A673 (cell line): ENCODE results near the gene EXOC6. TPM values are rescaled to one million over a fixed set of nuclear protein-coding genes. Genes with fewer than 3 reads are reported as not detected.

ENCODE experiments used
- BruUV-seq: library from RNA; stranded (reverse); fragments of 400-500 nt; replicated peaks from 2 replicates; lab custom pipeline; 2021; lab: Mats Ljungman, UMichigan
- CTCF ChIA-PET: fragments of 300-600 bp; sonication (Branson Sonifier 250); formaldehyde crosslinking; loops from one replicate; lab custom pipeline; 2022; ENCODE audit warnings: antibody characterized with exemption; lab: Charles Lee
- POLR2A ChIA-PET: fragments of 300-600 bp; sonication (Branson Sonifier 250); formaldehyde crosslinking; loops from one replicate; lab custom pipeline; 2022; ENCODE audit warnings: antibody characterized with exemption; ENCODE audit not compliant: low non-redundant PET; lab: Charles Lee
- DNase-seq: peaks from one replicate; pipeline ENCODE4 v3.0.0-alpha.2; 2015; ENCODE audit warnings: low spot score
- H3K27ac ChIP-seq: fragments of 200-600 bp; sonication (generic); 2 replicates; pipeline ENCODE4 v1.5.1; 2016; ENCODE audit warnings: mixed run types, low read depth, mild to moderate bottlenecking, mixed read lengths, antibody characterized with exemption, low read length; ENCODE audit not compliant: poor library complexity, severe bottlenecking
- H3K27me3 ChIP-seq: fragments of 200-600 bp; sonication (generic); replicated peaks from 2 replicates; pipeline ENCODE4 v1.6.1; 2017; ENCODE audit warnings: mixed run types, low read depth, mild to moderate bottlenecking, mixed read lengths, antibody characterized with exemption, low read length; ENCODE audit not compliant: insufficient read depth, poor library complexity
- H3K36me3 ChIP-seq: fragments of 200-600 bp; sonication (generic); 2 replicates; pipeline ENCODE4 v1.6.1; 2016; ENCODE audit warnings: mixed run types, mild to moderate bottlenecking, mixed read lengths, antibody characterized with exemption, low read length; ENCODE audit not compliant: insufficient read depth, poor library complexity, severe bottlenecking
- H3K4me1 ChIP-seq: fragments of 200-600 bp; sonication (generic); 2 replicates; pipeline ENCODE4 v1.6.1; 2017; ENCODE audit warnings: mixed run types, mild to moderate bottlenecking, mixed read lengths, antibody characterized with exemption, low read length; ENCODE audit not compliant: insufficient read depth, poor library complexity, severe bottlenecking
- H3K4me3 ChIP-seq: fragments of 200-600 bp; sonication (generic); 2 replicates; pipeline ENCODE4 v1.5.1; 2016; ENCODE audit warnings: low read depth, mixed run types, mild to moderate bottlenecking, mixed read lengths, low read length; ENCODE audit not compliant: poor library complexity, severe bottlenecking
- H3K9me3 ChIP-seq: fragments of 200-600 bp; sonication (generic); 2 replicates; pipeline ENCODE4 v1.6.1; 2016; ENCODE audit warnings: mixed run types, low read depth, mild to moderate bottlenecking, mixed read lengths, antibody characterized with exemption, low read length; ENCODE audit not compliant: poor library complexity, severe bottlenecking
- EZH2 ChIP-seq: fragments of 200-600 bp; sonication (generic); IDR thresholded peaks from 2 replicates; pipeline ENCODE4 v1.6.1; 2017; ENCODE audit warnings: borderline replicate concordance, low read depth, mild to moderate bottlenecking, mixed read lengths, antibody characterized with exemption, low read length; ENCODE audit not compliant: poor library complexity, severe bottlenecking
- intact Hi-C: fragments of 100-400 bp; cut with micrococcal nuclease; formaldehyde crosslinking; loops from one replicate; pipeline ENCODE4 v1.10.0; 2022; ENCODE audit not compliant: unreplicated experiment
- total RNA-seq: library from RNA; stranded (reverse); gene quantifications from 2 replicates; pipeline ENCODE4 v1.2.3, GENCODE V29; 2021
- TF ChIP-seq, protein P1 (sequence below): fragments of 300-800, 200-600 bp; sonication (generic); conservative IDR thresholded peaks from 2 replicates; pipeline ENCODE4 v1.5.1; 2017; ENCODE audit warnings: low read depth, mild to moderate bottlenecking, antibody characterized with exemption, low read length, moderate library complexity, mixed read lengths

Gene EXOC6
- total RNA-seq, 1 experiment from 2014 or later = 35.0 TPM

DNA sequence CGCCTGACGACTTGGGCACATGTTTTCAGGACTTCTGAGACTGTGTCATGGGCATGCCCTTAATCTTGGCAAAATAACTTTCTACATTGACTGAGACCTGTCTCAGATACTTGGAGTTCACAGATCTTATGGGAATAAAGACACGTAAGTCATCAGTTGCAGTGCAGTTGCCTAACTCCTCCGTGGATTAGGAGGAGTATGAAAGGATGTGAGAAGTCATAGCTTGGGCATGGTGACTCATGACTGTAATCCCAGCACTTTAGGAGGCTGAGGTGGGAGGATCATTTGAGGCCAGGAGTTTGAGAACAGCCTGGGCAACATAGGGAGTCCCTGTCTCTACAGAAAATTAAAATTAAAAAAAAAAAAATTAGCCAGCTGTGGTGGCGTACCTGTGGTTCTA lies 49.6 kb downstream of the EXOC6 start:
- H3K27me3 ChIP-seq = no peaks in the 10 kb centered on the region
- CTCF ChIA-PET = no interaction called here
- TF ChIP-seq, protein P1, sequence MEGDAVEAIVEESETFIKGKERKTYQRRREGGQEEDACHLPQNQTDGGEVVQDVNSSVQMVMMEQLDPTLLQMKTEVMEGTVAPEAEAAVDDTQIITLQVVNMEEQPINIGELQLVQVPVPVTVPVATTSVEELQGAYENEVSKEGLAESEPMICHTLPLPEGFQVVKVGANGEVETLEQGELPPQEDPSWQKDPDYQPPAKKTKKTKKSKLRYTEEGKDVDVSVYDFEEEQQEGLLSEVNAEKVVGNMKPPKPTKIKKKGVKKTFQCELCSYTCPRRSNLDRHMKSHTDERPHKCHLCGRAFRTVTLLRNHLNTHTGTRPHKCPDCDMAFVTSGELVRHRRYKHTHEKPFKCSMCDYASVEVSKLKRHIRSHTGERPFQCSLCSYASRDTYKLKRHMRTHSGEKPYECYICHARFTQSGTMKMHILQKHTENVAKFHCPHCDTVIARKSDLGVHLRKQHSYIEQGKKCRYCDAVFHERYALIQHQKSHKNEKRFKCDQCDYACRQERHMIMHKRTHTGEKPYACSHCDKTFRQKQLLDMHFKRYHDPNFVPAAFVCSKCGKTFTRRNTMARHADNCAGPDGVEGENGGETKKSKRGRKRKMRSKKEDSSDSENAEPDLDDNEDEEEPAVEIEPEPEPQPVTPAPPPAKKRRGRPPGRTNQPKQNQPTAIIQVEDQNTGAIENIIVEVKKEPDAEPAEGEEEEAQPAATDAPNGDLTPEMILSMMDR = no peak
- no peak for TF ChIP-seq EZH2
- no peak overlapping the region for H3K27ac ChIP-seq
- POLR2A ChIA-PET = no interaction called here
- H3K4me1 ChIP-seq = peaks cover 3% of the 10 kb centered on the region
- intact Hi-C loops = no loop called here
- no peak for DNase-seq
- no TSS peak for BruUV-seq
- no peak overlapping the region for H3K4me3 ChIP-seq
- no peaks in the 10 kb centered on the region for H3K36me3 ChIP-seq
- no peaks in the 10 kb centered on the region for H3K9me3 ChIP-seq

DNA sequence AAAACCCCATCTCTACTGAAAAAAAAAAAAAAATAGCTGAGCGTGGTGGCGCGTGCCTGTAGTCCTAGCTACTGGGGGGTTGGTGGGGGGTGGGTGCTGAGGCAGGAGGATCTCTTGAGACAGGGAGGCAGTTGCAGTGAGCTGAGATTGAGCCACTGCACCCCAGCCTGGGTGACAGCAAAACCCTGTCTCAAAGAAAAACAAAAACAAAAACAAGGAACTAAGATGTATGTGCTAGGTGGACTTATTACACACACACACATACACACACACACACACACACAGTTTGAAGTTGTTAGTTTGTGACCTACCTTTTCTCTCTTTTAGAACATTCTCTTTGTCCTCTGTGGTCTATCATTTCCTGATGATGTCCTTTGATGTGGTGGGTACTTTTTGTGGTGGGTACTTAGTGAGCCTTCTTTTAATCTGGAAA lies 53.5 kb downstream of the EXOC6 start:
- Histone ChIP-seq H3K36me3 (no peaks in the 10 kb centered on the region), H3K27ac (no peak overlapping the region), H3K4me1 (no peaks in the 10 kb centered on the region), H3K9me3 (no peaks in the 10 kb centered on the region), H3K27me3 (no peaks in the 10 kb centered on the region), H3K4me3 (no peak overlapping the region)
- POLR2A ChIA-PET = no interaction called here
- no peak for DNase-seq
- CTCF ChIA-PET = no interaction called here
- TF ChIP-seq, protein P1 = no peak
- no peak for TF ChIP-seq EZH2
- no TSS peak for BruUV-seq
- intact Hi-C loops = no loop called here

GRCh38 chr10:92903633-92904032 lies 55.3 kb downstream of the EXOC6 start:
- intact Hi-C loops = no loop called here
- CTCF ChIA-PET = no interaction called here

More at GRCh38 chr10:92903633-92904032, 55.3 kb downstream of the EXOC6 start:
- Histone ChIP-seq H3K27me3 (no peaks in the 10 kb centered on the region), H3K27ac (no peak overlapping the region), H3K4me1 (no peaks in the 10 kb centered on the region), H3K9me3 (no peaks in the 10 kb centered on the region), H3K4me3 (no peak overlapping the region), H3K36me3 (no peaks in the 10 kb centered on the region)
- POLR2A ChIA-PET = no interaction called here
- TF ChIP-seq, protein P1 = no peak
- no peak for TF ChIP-seq EZH2
- no TSS peak for BruUV-seq
- no peak for DNase-seq
